GM21367 (cell line): Measurements from ENCODE around the gene PARP12.

Experiments
- ATAC-seq: cut with Tn5 transposase; IDR thresholded peaks from one replicate; pipeline ENCODE4 v1.9.1; 2021; ENCODE audit not compliant: unreplicated experiment

PARP12 gene

DNA sequence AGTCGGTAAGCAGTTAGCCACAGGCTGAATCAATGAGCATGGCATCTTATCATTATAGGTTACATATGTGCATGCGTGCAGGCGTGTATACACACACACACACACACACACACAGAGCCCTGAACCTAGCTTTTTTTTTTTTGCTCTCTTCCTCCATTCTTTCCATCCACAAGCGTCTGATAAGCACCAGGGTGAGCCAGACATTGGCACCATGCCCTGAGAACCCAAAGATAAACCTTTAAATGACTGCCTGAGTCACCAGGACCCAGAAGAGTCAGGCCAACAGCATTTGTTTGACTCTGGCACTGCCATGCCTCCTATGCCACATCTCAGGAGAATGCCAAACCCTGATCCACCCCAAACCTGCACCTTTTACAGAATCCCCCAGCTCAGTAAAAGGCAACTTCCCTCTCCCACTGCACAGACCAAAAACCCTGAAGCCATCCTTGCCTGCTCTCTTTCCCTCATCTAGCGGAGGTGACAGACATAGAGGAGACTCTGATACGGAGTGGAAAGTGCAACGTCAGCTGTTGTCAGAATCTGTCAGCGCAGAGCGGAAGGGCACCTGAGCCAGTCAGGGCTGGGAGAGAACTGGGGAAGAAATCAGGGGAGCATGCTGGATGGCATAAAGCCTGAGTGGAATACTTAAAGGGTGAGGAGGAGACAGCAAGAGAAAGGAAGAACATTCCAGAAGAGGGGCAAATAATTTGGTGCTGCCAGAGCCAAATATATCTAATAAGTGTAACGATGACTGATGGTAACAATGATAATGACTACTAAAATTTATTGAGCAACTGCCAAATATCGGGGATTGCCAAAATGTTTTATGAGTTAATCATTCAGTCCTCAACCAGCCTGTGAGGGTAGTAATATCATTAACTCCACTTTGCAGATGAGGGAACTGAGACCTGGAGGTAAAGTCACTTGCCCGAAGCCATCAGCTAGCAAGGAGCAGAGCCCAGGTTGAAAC lies 3.2 kb downstream of the PARP12 start:
- no peak for ATAC-seq

DNA sequence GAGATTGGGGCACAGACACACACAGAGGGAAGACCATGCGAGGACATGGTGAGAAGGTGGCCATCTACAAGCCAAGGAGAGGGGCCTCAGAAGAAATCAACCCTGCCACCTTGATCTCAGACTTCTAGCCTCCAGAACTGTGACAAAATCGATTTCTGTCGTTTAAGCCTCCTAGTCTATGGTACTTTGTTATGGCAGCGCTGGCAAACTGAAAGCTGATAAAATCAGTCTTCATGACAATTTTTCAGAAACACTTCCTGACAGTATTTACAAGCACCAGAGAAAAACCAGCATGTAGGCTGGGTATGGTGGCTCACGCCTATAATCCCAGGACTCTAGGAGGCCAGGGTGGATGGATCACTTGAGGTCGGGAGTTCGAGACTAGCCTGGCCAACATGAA lies 4.2 kb downstream of the PARP12 start:
- no peak for ATAC-seq

DNA sequence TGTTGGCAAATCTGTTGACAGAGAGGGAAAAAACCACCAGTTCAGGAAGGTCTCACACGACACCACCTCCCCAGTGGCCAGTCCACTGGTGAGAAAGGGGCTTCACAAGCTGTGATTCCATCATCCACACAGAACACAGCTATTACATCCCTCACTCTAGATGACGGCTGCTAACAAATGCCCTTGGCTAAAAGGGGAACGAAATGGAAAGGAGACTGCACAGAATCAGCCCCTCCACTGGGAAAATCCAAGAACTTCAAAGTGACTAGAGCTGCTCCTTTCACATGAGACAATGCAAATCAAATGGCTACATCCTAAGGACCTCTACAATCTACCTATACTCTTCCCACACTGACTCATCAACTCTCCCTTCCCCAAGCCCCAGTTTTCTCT lies 5.6 kb downstream of the PARP12 start:
- no peak for ATAC-seq

DNA sequence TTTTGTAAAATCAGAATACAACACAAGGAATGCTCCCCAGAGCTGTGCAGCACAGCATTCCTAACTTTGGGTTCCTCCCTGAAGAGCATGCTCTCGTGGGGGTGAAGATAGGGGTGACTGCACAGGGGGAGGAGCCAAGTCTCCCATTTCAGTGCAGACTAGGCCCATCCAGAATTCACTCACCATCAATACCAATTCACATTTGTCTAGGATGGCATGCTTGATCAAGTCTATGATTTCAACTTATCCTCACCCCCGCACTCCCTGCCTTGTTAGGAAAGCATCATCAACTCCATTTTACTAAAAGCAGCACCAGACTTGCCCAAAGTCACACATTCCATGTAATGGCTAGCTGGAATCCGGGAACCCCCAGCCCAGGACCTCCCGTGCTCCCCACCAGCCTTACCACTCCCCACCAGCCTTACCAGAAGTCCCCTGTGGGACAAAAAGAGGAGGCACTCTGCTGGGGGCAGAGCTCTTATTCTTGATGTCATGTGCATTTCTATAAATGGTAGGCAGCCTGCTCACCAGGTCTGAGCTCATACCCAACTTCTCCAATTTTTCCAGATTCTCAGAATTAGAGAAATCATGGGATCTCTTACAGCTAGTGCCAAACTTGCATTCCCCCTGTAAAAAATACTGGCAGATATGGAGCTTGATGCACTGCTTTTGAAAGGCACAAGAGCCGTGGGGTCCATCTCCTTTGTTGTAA lies 6.2 kb downstream of the PARP12 start:
- ATAC-seq = no peak

DNA sequence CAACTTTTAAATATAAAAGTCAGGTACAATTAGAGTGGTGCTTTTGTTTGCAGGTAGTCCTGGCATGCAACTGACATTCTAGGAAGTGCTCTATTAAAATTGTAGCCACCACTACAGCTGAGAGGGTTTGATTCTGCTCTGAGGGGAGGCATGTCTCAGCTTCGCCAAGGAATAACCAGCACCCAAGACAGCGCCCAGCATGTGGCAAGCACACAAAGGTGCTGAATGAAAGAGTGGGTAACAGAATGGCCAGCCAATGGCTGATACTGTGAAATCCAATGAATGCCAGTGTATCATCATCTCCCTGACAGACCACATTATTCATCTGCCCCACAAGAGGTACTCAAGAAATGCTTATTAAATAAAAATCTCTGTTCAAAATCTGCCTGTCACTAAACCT lies 6.9 kb downstream of the PARP12 start:
- ATAC-seq = no peak

DNA sequence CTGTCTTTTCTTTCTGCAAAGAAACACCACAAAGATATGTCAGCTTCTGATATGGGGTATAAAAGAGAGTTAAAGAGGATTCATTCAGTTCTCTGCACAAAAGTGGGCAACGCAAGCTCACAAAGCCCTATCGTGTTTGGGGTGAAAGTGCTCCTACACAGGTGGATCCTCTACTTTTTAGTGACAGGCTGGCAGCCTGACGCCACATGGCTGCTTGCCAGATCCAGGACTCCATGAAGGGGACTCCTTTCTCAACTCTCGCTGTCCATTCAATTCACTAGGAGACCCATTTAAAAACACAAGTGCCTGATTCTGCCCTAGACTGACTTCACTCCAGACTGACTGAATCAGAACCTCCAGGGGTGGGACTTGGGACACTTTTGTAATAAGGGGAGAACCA lies 8.0 kb downstream of the PARP12 start:
- ATAC-seq = no peak

DNA sequence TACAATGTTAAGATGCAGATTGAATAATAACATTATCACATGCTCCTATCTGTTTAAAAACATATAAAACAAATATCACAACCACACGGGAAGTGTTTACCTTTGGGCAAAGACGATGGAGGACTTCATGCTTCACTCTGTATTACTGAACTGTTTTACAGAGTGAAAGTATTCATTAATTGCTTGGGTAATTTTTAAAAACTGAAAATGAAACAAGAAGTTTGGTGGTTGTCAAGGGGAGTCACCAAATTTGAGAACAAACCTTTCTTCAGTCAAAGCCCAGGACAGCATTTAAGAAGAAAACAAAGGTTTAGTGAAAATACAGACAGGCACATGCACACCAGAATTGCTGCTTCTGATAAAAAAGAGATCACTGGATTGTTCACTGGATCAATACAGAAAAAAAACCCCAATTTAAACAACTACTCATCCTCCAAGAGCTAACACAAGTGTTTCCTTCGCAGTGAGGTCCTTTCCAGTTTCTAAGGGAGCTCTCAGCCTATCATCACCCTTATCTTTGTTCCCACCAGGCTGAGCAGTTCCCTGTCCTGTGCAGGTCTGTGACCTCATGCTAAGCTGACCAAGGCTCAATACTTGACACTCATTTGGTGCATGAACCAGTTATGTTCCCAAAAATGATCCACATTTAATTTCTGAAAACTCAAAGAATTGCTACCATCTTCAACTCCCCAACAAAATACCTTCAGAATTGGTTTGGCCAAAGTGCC lies 8.8 kb downstream of the PARP12 start:
- peak; percentile 80 for ATAC-seq

DNA sequence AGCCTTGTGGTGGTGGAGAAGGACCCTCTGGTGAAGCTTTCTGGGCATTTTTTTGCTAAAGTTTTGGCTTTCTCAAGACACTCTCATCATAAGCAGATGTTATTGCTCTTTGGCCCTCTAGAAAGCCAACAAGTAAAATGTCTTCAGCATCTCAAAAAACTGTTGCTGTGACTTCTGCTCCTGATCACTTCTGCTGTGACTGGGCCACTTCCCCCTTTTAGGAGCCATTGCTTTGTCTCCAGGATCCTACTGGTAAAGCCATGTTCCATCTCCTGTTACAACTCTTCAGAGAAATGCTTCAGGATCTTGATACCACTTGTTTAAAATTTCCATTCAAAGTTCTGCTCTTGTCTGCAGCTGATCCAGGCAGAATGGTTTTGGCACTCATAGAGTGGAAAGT lies 10.9 kb downstream of the PARP12 start:
- ATAC-seq = no peak

DNA sequence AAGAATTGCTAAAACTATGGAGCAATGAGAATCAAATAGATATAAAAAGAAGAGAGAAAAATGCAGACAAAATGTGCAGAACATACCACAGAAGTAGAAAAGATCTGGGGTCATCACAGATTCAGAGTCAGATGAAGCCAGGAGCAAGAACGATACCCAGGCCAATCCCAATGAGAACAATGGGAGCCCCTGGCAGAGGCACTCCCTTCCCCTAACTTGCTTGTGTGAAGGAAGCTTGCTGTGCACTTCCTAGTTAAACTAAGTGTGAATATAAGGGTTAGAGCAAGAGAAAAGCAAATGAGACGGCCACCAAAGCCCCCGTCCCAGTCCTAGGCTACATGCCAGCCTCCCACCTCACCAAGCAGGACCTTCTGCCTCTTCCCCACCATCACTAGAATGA lies 12.7 kb downstream of the PARP12 start:
- no peak for ATAC-seq

DNA sequence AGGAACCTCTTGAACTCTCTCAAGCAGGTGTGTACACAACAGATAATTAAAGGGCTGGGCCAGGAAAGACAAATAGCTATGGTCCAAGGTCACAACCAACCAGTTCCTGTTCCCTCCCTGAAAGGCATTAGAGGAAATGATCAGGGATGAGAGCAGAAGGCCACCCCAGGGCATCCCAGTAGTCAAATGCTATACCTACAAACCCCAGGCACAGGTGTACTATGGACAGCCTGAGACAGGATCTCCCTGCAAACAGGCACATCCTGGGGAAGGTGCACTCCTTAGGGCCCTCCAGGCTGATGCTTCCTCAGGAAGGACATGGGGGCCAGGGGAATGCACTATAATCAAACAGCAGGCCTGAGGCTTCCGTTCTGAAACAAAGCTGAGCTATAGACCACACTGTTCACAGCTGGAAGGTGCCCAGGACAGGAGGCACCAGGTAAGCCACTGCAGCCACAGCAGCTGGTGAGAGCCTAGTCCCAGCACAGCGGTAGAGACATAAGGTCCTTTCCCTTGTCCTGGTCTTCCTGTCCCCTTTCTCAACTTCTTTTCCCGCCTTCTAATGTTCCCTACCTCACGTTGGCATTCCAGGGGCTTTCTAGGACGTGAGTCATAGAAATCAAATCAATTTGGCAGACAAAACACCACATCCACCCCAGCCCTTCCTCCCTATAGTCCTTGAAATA lies 13.3 kb downstream of the PARP12 start:
- ATAC-seq = no peak

DNA sequence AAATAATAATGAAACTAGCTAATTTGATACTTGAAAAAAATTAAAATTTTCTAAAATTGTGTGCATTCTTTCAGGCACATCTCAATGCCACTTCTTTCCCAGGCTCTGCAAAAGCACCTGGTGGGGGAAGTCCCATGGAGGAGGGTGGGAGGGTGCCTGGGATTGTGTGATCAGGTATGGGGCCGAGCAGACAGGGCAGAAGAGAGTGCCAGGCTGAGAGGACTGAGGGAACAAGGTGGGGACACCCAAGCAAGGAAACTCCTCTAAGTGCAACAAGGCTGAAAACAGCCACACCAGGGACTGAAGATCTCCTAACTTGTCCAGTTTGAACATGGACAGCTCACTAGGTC lies 13.8 kb downstream of the PARP12 start:
- no peak for ATAC-seq

DNA sequence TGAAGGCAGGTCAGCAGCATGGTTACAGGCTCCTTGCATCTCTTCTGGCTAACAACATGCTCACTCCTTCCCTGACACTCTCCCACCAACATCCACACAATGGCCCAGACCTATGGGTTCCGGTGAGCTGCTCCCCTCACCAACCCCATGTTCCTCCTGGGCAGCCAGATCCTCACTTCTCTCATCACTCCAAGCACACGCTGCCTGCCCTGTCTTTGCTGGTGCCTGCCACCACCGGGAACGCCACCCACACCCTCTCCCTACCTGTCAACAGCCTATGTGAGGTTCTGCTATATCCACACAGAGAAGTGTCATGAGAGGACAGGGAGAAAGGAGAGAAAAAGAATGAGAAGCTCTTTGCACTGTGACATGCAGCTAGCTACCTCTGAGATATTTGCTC lies 14.6 kb downstream of the PARP12 start:
- ATAC-seq = no peak

DNA sequence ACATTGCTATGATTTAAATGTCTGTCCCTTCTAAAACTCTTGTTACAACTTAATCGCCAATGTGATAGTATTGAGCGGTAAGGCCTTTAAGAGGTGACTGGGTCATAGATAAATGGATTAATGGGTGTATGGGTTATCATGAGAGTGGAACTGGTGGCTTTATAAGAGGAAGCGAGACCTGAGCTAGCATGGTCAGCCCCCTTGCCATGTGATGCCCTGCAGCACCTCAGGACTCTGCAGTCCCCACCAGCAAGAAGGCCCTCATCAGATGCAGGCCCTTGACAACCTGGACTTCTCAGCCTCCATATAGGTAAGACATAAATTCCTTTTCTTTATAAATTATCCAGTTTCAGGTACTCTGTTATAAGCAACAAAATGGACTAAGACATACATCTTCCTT lies 15.6 kb downstream of the PARP12 start:
- ATAC-seq = no peak

DNA sequence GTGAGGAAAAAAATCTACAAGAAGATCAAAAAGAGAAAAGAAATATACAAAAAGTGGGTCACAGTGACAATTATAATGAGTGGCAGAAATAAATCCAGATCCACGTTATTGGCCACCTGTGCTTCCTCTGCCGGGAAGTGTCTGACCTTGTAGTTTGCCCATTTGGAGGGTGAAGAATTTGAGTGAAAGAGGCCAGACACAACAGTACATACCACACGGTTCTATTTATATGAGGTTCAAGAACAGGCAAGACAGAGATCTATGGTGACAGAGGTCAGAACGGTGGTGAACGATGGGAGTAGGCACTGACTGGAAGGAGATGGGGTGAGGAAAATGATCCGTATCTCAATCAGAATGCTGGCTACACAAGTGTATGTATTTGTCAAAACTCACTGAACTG lies 17.1 kb downstream of the PARP12 start:
- no peak for ATAC-seq

DNA sequence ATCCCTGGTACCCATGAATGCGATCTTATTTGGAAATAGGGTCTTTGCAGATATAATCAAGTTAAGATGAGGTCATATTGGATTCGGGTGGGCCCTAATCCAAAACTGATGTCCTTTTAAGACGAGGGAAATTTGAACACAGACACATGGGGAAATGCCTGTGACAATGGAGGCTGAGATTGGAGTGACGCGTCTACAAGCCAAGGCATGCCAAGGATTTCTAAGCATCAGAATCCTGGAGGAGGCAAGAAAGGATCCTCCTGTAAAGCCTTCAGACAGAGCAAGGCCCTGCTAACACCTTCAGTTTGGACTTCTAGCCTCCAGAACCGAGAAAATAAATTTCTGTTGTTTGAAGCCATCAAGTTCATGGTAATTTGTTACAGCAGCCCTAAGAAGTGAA lies 18.5 kb downstream of the PARP12 start:
- no peak for ATAC-seq

DNA sequence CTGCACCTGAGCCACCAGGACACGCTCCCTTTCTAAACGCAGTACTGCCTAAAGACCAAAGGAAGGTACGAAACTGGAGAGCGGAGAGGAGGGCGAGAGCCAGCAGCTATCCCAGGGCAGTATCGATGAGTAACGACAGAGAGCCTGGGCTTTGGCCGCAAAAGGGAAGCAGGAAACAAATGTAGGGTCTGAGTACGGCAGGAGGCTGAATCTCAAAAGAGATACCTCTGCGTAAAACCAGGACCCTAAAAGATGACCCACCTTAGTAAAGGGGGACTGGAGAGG lies 20.4 kb downstream of the PARP12 start:
- no peak for ATAC-seq

DNA sequence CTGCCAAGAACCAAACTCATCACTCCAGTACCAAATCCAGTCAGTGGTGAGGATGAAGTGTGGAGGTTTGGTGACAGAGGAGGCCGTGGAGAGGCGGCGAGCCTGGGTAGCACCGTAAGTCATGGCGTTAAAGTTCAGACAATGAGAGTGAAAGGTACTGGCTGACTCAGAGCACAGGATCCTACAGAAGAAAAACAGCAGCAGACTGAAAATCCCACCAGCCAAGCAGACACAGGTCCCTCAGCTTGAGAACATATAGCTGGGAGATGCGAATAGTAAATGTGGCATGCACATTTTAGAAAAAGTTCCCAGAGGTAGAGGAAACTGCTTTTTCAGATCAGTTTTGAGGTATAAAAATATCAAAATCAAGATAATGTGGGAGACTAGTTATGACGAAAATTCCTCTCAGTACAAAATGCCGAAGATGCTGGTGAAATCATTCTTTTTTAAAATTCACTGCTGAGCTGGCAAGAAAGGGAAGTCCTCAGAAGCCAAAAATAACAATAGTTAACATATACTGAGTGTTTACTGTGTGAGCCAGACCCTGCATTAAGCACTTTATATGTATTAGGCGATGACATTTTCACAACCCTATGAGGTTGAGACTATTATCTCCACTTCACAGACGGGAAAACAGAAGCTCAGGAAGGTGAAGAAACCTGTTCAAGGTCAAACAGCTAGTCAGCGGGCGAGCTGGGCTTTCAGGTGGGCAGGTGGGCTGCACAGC lies 20.9 kb downstream of the PARP12 start:
- ATAC-seq = no peak

DNA sequence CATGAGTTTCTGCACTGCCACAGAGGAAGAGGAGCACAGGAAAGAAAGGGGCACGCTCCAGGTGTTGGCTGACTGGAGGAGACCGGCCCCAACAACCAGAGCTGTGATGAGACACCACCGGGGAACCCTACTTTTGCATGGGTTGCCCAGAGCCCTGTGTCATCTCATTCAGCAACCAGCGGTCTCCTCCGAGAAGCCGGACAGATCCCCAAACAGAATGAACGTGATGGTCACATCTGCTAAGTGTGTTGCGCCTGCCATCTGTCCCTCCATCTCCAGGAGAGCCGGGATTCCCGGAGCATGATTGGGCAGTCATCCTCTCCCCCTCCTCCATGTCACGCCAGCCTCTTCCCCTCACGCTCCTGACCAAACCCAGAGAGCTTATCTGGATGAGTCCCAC lies 22.9 kb downstream of the PARP12 start:
- no peak for ATAC-seq

DNA sequence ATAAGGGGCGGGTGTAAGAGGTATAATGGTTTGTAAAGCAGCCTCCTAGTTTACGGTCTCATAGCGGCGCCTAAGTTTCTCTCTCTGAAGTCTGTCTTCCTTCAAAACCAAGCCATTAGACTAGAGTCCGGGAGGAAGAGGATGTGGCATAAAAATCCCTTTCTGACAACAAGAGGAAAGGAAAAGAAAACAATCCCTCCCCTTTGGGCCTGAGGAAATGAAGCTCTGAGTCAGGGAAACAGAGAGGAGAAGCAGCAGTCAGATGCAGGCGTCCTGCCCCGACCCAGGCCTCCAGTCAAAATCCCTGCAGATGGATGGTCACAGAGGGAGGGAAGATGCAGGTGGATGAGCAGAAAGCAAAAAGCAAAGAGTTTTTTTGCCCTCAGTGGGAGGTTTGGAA lies 23.7 kb downstream of the PARP12 start:
- no peak for ATAC-seq

DNA sequence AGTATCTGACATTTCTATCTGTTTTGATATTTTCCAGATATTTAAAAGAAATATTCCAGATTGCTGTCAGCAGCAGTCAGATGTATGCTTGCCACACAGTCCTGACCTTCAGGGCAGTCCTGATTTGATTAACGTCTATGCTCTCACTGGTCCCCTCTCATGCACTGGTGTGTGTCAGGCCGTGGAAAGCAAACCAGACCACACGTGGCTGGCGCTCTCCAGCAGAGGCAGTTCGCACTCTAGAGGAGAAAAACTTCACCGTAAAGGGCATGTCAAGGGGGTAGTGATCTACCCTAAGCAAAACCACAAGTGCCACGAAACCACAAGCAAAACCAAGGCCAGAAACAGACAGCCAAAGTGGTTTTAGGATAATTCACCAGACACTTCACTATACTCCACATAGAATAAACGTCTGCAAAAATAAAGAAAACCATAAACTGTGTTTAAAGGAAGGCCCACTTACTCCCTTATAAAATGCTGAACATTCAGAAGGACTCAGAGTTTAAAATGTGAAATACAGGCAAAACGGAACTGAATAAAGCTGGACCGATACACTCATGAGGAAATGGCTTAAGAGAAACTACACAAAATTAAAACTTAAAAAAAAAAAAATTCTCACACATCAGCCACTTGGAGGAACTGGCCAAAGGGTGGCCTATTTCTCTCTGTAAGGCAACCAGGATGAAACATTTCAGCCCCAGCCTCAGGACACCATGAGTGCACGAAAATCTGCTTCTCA lies 26.4 kb downstream of the PARP12 start:
- ATAC-seq = no peak
